SK-N-SH treated with all-trans-retinoic acid at 6 μM for 48 hours (cell line): ENCODE data around the gene MYO1B.

ENCODE experiments used
- PATZ1 ChIP-seq: fragments of 250-450 bp; sonication (Bioruptor Pico); IDR thresholded peaks from 2 replicates; pipeline ENCODE4 v1.8.0; 2020; ENCODE audit warnings: mild to moderate bottlenecking, moderate library complexity, borderline replicate concordance
- ZFP30 ChIP-seq: fragments of 450-650 bp; formaldehyde crosslinking; IDR thresholded peaks from 2 replicates; pipeline ENCODE4 v1.5.0; 2022; ENCODE audit warnings: mild to moderate bottlenecking, moderate library complexity
- ZNF8 ChIP-seq: fragments of 450-650 bp; formaldehyde crosslinking; IDR thresholded peaks from 2 replicates; pipeline ENCODE4 v1.5.0; 2020; ENCODE audit warnings: mild to moderate bottlenecking, moderate library complexity

- TF ChIP-seq PATZ1 (CRISPR knock-in tag) (no peak), ZFP30 (CRISPR knock-in tag) (no peak), ZNF8 (CRISPR knock-in tag) (no peak)
Observed at GRCh38 chr2:191415101-191415500, 169.9 kb downstream of the MYO1B start.
